ENCODE measurements around the gene MAGED4.
"Not testable (repeated sequence)": the region's sequence is repeated elsewhere in the genome, so short reads cannot be mapped to it uniquely, and the experiment has no call there.

MAGED4 gene, protein sequence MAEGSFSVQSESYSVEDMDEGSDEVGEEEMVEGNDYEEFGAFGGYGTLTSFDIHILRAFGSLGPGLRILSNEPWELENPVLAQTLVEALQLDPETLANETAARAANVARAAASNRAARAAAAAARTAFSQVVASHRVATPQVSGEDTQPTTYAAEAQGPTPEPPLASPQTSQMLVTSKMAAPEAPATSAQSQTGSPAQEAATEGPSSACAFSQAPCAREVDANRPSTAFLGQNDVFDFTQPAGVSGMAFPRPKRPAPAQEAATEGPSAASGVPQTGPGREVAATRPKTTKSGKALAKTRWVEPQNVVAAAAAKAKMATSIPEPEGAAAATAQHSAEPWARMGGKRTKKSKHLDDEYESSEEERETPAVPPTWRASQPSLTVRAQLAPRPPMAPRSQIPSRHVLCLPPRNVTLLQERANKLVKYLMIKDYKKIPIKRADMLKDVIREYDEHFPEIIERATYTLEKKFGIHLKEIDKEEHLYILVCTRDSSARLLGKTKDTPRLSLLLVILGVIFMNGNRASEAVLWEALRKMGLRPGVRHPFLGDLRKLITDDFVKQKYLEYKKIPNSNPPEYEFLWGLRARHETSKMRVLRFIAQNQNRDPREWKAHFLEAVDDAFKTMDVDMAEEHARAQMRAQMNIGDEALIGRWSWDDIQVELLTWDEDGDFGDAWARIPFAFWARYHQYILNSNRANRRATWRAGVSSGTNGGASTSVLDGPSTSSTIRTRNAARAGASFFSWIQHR

DNA sequence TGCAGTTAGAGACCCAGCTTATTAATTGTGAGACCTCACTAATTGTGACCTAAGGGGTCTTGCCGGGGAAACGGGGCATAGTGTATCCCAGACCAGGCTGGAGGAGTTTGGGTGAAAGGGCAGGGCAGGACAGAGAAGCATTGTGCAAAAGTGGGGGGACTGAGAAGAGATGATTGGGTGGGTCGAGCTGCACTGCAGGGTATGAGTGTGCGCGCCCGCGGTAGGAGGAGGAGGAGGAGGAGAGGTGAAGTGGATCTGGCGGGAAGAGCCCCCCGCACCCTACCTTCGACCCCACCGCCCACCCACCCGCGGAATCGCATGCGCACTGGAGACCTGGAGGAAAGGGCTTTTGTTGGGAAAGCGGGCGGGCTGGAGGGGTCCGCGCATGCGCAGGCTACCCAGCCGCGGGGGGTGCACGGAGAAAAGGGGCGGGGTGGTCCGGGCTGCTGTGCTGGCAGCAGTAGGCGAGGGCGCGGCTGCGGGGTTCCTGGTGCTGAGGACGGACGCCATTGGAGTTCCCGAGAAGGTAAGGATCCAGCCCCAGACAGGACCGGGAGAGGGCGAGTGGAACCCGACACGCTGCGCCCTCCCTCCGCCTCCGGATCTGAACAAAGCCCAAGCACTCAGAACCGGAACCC, at the start of gene MAGED4:
Gene MAGED4, plus strand, starts transcription at position 449 of the 638 bp plus-strand sequence. CDS start 1,035 bp downstream, outside the sequence.
- DNase-seq (ENCODE audit: low spot score): not testable (repeated sequence)

GRCh38 chrX:52138830-52139544, 45.7 kb upstream of the MAGED4 start:
- DNase-seq (ENCODE audit: low spot score): no peak

- no peak for DNase-seq (ENCODE audit: low spot score)
Observed at GRCh38 chrX:52139545-52139895, 45.2 kb upstream of the MAGED4 start.

- no peak for DNase-seq (ENCODE audit: low spot score)
Observed at GRCh38 chrX:52140020-52140419, 44.7 kb upstream of the MAGED4 start.

GRCh38 chrX:52150667-52151066, 34.0 kb upstream of the MAGED4 start:
- DNase-seq (ENCODE audit: low spot score): not testable (repeated sequence)

DNA sequence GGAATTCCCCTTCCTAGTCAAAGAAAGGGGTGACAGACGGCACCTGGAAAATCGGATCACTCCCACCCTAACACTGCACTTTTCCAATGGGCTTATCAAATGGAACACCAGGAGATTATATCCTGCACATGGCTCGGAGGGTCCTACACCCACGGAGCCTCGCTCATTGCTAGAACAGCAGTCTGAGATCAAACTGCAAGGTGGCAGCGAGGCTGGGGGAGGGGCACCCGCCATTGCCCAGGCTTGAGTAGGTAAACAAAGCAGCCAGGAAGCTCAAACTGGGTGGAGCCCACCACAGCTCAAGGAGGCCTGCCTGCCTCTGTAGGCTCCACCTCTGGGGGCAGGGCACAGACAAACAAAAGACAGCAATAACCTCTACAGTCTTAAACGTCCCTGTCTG, 24.5 kb upstream of the MAGED4 start:
- not testable (repeated sequence) for DNase-seq (ENCODE audit: low spot score)

GRCh38 chrX:52166840-52167239, 17.8 kb upstream of the MAGED4 start:
- DNase-seq (ENCODE audit: low spot score): no peak

DNA sequence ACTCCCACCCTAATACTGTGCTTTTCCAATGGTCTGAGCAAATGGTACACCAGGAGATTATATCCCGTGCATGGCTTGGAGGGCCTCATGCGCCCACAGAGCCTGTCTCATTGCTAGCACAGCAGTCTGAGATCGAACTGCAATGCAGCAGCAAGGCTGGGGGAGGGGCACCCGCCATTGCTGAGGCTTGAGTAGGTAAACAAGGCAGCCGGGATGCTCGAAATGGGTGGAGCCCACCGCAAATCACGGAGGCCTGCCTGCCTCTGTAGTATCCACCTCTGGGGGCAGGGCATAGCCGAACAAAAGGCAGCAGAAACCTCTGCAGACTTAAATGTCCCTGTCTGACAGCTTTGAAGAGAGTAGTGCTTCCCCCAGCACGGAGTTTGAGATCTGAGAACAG, 13.6 kb upstream of the MAGED4 start:
- not testable (repeated sequence) for DNase-seq (ENCODE audit: low spot score)

GRCh38 chrX:52185078-52185453, 378 bp downstream of the MAGED4 start:
- not testable (repeated sequence) for DNase-seq (ENCODE audit: low spot score)

DNA sequence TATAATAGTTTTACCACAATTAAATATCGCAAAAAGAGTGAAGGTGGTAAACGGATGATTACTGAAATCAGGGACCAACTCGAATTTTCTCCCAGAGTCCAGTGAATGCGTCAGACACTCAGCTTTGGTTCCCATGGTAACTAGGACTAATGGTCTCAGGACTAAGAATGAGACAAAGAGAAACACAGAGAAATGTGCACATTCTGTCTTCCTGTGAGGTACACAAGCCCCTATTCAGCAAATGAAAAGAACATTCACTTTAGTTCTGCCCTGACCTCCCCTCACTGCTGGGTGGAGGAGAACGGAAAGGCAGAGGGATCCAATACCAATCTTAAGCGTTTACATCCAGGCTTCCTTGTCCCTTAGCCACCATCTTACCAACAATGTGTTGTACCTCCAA, 26.7 kb downstream of the MAGED4 start:
- not testable (repeated sequence) for DNase-seq (ENCODE audit: low spot score)

DNA sequence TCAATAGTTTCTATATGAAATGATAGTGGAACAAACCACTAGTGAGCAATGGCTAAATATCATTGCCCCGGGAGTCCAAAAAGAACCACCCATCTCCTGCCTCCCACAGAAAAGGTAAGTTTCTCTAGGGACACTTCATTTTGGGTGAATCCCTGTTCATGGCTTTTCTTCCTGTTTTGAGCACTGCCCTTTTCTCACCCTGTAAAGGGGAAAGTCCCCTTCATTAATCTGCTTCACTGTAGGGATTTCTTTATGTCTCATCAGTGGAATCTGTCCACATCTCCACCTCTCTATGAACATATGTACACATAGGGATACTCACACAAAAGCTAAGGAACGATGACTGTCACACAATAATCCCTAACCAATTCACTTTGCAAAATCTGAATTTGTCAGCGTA, 28.6 kb downstream of the MAGED4 start:
- DNase-seq (ENCODE audit: low spot score): no peak

DNA sequence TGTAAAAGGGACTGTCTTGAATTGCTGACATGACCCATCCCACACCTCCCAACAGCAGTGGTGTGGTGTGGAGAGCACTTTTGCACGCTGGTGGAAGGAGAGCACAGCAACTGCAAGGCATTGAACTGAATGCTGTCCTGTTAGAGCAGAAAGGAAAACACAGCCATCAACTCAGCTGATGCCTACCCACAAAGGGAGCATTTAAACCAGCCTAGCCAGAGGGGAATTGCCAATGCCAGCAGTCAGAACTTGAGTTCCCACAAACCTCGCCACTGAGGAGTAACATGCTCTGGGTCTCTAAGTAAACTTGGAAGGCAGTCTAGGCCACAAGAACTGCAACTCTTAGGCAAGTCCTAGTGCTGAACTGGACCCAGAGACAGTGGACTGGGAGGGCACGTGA, 31.9 kb downstream of the MAGED4 start:
- DNase-seq (ENCODE audit: low spot score): no peak

DNA sequence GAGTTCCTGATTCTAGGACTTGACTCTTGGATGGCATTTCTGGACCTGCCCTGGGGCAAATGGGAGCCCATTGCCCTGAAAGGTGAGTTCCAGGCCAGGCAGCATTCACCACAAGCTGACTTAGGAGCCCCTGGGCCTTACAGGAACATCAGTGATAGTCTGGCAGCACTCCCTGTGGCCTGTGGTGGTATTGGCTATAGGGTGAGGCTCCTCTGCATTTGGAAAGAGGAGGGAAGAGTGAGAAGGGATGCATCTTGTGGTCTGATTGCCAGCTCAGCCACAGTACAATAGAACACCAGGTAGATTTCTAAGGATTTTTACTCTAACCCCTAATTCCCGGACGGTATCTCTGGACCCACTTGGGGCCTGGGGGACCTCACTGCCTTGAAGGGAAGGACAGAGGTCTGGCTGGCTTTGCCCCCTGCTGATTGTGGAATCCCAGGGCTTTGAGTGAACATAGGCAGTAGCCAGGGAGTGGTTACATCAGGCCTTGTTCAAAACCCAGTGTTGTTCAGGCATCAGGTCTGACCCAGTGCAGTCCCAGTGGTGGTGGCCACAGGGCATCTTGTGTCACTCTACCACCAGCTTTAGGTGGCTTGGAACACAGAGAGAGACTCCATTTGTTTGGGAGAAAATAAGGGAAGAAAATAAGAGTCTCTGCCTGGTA, 32.9 kb downstream of the MAGED4 start:
- DNase-seq (ENCODE audit: low spot score): no peak

DNA sequence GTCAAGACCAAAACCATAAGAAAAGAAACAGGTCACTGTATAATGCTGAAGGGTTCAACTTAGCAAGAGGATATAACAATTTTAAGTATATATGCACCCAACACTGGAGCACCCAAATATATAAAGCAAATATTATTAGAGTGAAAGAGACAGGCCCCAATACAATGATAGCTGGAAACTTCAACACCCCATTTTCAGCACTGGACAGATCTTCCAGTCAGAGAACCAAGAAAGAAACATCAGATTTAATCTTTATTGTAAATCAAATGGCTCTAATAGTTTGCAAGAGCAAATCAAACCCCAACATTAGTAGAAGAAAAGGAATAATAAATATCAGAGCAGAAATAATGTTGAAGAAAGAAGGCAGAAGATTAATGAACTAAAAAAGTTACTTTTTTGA, 36.2 kb downstream of the MAGED4 start:
- no peak for DNase-seq (ENCODE audit: low spot score)
